PFSK-1 (cell line): ENCODE measurements around the gene B3GNT3.

Source experiments
- POLR2AphosphoS5 ChIP-seq: IDR thresholded peaks from 2 replicates; pipeline ENCODE4 v1.6.1; 2012; ENCODE audit warnings: low read depth, mild to moderate bottlenecking, control low read depth, low read length, moderate library complexity
- SIN3A ChIP-seq: IDR thresholded peaks from 2 replicates; pipeline ENCODE4 v1.6.1; 2012; ENCODE audit warnings: mild to moderate bottlenecking, low read length, moderate library complexity, borderline replicate concordance; ENCODE audit not compliant: insufficient read depth
- TAF1 ChIP-seq: IDR thresholded peaks from 2 replicates; pipeline ENCODE4 v1.6.1; 2012; ENCODE audit warnings: low read length, control low read depth, borderline replicate concordance; ENCODE audit not compliant: insufficient read depth
- TF ChIP-seq, protein P1 (sequence below), 2 experiments: IDR thresholded peaks; 2 replicates each; pipeline versions ENCODE4 v1.6.1 to v1.8.0; 2011 to 2012; ENCODE audit warnings: low read depth in 2 of 2, low read length in 2 of 2, control low read depth in 1 of 2, inconsistent platforms in 1 of 2, mild to moderate bottlenecking in 1 of 2, moderate library complexity in 1 of 2; ENCODE audit not compliant: insufficient read depth in 1 of 2

- TF ChIP-seq POLR2AphosphoS5 (no peak), TAF1 (no peak), SIN3A (no peak)
- TF ChIP-seq, protein P1, sequence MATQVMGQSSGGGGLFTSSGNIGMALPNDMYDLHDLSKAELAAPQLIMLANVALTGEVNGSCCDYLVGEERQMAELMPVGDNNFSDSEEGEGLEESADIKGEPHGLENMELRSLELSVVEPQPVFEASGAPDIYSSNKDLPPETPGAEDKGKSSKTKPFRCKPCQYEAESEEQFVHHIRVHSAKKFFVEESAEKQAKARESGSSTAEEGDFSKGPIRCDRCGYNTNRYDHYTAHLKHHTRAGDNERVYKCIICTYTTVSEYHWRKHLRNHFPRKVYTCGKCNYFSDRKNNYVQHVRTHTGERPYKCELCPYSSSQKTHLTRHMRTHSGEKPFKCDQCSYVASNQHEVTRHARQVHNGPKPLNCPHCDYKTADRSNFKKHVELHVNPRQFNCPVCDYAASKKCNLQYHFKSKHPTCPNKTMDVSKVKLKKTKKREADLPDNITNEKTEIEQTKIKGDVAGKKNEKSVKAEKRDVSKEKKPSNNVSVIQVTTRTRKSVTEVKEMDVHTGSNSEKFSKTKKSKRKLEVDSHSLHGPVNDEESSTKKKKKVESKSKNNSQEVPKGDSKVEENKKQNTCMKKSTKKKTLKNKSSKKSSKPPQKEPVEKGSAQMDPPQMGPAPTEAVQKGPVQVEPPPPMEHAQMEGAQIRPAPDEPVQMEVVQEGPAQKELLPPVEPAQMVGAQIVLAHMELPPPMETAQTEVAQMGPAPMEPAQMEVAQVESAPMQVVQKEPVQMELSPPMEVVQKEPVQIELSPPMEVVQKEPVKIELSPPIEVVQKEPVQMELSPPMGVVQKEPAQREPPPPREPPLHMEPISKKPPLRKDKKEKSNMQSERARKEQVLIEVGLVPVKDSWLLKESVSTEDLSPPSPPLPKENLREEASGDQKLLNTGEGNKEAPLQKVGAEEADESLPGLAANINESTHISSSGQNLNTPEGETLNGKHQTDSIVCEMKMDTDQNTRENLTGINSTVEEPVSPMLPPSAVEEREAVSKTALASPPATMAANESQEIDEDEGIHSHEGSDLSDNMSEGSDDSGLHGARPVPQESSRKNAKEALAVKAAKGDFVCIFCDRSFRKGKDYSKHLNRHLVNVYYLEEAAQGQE (IDR thresholded peaks at IDR 0.05; ENCODE audit: insufficient read depth in 1 of 2, low read depth in 2 of 2, low read length in 2 of 2) = no peak
Observed at GRCh38 chr19:17751103-17751911, 43.6 kb upstream of the B3GNT3 start, which contains the start of gene FCHO1.
